H1 (cell line): Measurements from ENCODE around the gene PPP1R3F. TPM values are rescaled to one million over a fixed set of nuclear protein-coding genes. Genes with fewer than 3 reads are reported as not detected.

Source experiments
- MAX ChIP-seq: IDR thresholded peaks from 2 replicates; pipeline ENCODE4 v1.6.1; 2012; ENCODE audit warnings: inconsistent platforms
- RAD21 ChIP-seq, 2 experiments: IDR thresholded peaks in 1 of 2; conservative IDR thresholded peaks in 1 of 2; 2 replicates each; pipeline ENCODE4 v1.6.1; 2011; ENCODE audit warnings: low read depth in 2 of 2, low read length in 2 of 2, improper control_type of control experiment in 1 of 2, inconsistent platforms in 1 of 2, mild to moderate bottlenecking in 1 of 2, moderate library complexity in 1 of 2
- polyA plus RNA-seq, 7 experiments: library from polyadenylated mRNA; depleted of rRNA in 3 of 7; stranded (reverse) in 5 of 7; unstranded in 2 of 7; fragments of >200 nt in 5 of 7; fragments of 200-250 nt in 2 of 7; gene quantifications; 1 replicate in 5 of 7; 2 replicates in 1 of 7; 4 replicates in 1 of 7; pipeline versions ENCODE4 v1.2.1 to v1.2.3, GENCODE V29; 2011 to 2013; ENCODE audit warnings: missing spikeins in 2 of 7, mixed read lengths in 2 of 7
- total RNA-seq: library from RNA; stranded (reverse); fragmentation: NEBNext Ultra II Directional; extraction: Animal tissue kit (Norgen Biotek cat#: 25700); gene quantifications from 2 replicates; pipeline ENCODE4 v1.2.1, GENCODE V29; 2021

Gene PPP1R3F
- total and polyA plus RNA-seq, 2 of the 8 experiments (the other 6 are each of a cell fraction or from before 2014, with no cell fraction given) = 5.1 to 6.8 TPM

GRCh38 chrX:49251325-49251724 lies 18.3 kb upstream of the PPP1R3F start (continued):
- TF ChIP-seq RAD21 (IDR thresholded peaks at IDR 0.05 in 1 of 2, conservative IDR thresholded peaks at IDR 0.05 in 1 of 2; ENCODE audit: low read depth in 2 of 2, low read length in 2 of 2) (no peak), MAX (no peak)
- TF ChIP-seq, all 59 proteins: peak for 0
